Right hindlimb (tissue), 1 donor: ENCODE results near the gene EFHC1.
"Not testable (repeated sequence)": the region's sequence is repeated elsewhere in the genome, so short reads cannot be mapped to it uniquely, and the experiment has no call there.

Experiments
- DNase-seq: peaks from one replicate; pipeline ENCODE4 v3.0.0-alpha.2; 2018

The EFHC1 gene

GRCh38 chr6:52419809-52420667 is at the start of gene EFHC1:
Gene EFHC1 (plus strand): TSS chr6:52420342. CDS start chr6:52420411, 69 bp downstream.
- DNase-seq, result peak; percentile 99

- peak; percentile 36 for DNase-seq
These were observed 48.4 kb upstream of the EFHC1 start for GRCh38 chr6:52371656-52372191.

- no peak for DNase-seq
These were observed 46.9 kb upstream of the EFHC1 start for GRCh38 chr6:52373151-52373690.

- DNase-seq, result no peak
These were observed 45.9 kb upstream of the EFHC1 start for GRCh38 chr6:52374247-52374646.

GRCh38 chr6:52375780-52376556 is 44.2 kb upstream of the EFHC1 start:
- no peak for DNase-seq

- no peak for DNase-seq
These were observed 43.4 kb upstream of the EFHC1 start for GRCh38 chr6:52376763-52377162.

GRCh38 chr6:52377538-52378221 is 42.5 kb upstream of the EFHC1 start:
- DNase-seq, result no peak

GRCh38 chr6:52381249-52381648 is 38.9 kb upstream of the EFHC1 start:
- DNase-seq, result no peak

- DNase-seq, result no peak
These were observed 35.9 kb upstream of the EFHC1 start for GRCh38 chr6:52384145-52384766.

- no peak for DNase-seq
These were observed 35.1 kb upstream of the EFHC1 start for GRCh38 chr6:52385074-52385473.

- not testable (repeated sequence) for DNase-seq
These were observed 32.0 kb upstream of the EFHC1 start for GRCh38 chr6:52388119-52388518.

- no peak for DNase-seq
These were observed 31.4 kb upstream of the EFHC1 start for GRCh38 chr6:52388790-52389189.

- no peak for DNase-seq
These were observed 30.9 kb upstream of the EFHC1 start for GRCh38 chr6:52389264-52389625.

GRCh38 chr6:52389626-52390360 is 30.3 kb upstream of the EFHC1 start:
- DNase-seq, result no peak

GRCh38 chr6:52390361-52390727 is 29.8 kb upstream of the EFHC1 start:
- no peak for DNase-seq

GRCh38 chr6:52391599-52391998 is 28.5 kb upstream of the EFHC1 start:
- DNase-seq, result no peak

GRCh38 chr6:52392944-52393343 is 27.2 kb upstream of the EFHC1 start:
- no peak for DNase-seq

- no peak for DNase-seq
These were observed 26.4 kb upstream of the EFHC1 start for GRCh38 chr6:52393780-52394179.

- DNase-seq, result no peak
These were observed 25.9 kb upstream of the EFHC1 start for GRCh38 chr6:52394251-52394666.

GRCh38 chr6:52395969-52396368 is 24.2 kb upstream of the EFHC1 start:
- no peak for DNase-seq

- peak; percentile 41 for DNase-seq
These were observed 20.4 kb upstream of the EFHC1 start for GRCh38 chr6:52399511-52400312.
